Subcutaneous abdominal adipose tissue (tissue), 5 donors: Measurements from ENCODE around the gene PKP3.
"Not testable (repeated sequence)": the region's sequence is repeated elsewhere in the genome, so short reads cannot be mapped to it uniquely, and the experiment has no call there.

Source experiments
- H3K27ac ChIP-seq: one replicate; pipeline ENCODE4 v1.7.0; 2013; ENCODE audit warnings: low read depth, mild to moderate bottlenecking, inconsistent platforms, low read length, moderate library complexity
- H3K27me3 ChIP-seq, 5 donors: one replicate each; pipeline ENCODE4 v1.7.0; 2013; ENCODE audit warnings: low read length in 5 of 5, inconsistent platforms in 1 of 5; ENCODE audit not compliant: control insufficient read depth in 5 of 5, insufficient read depth in 4 of 5
- H3K36me3 ChIP-seq, 5 donors: one replicate each; pipeline ENCODE4 v1.7.0; 2013; ENCODE audit warnings: low read length in 5 of 5; ENCODE audit not compliant: control insufficient read depth in 5 of 5, insufficient read depth in 5 of 5
- H3K4me1 ChIP-seq, 5 donors: one replicate each; pipeline ENCODE4 v1.7.0; 2013; ENCODE audit warnings: low read length in 5 of 5, mild to moderate bottlenecking in 3 of 5, moderate library complexity in 1 of 5; ENCODE audit not compliant: control insufficient read depth in 5 of 5, insufficient read depth in 5 of 5
- H3K4me3 ChIP-seq, 5 donors: one replicate each; pipeline ENCODE4 v1.7.0; 2013; ENCODE audit warnings: low read length in 5 of 5, low read depth in 1 of 5
- H3K9ac ChIP-seq, 5 donors: one replicate each; pipeline ENCODE4 v1.7.0; 2013; ENCODE audit warnings: low read length in 5 of 5, mild to moderate bottlenecking in 4 of 5, moderate library complexity in 3 of 5
- H3K9me3 ChIP-seq, 5 donors: one replicate each; pipeline ENCODE4 v1.7.0; 2013; ENCODE audit warnings: low read length in 5 of 5; ENCODE audit not compliant: control insufficient read depth in 5 of 5
- donor health status: healthy.
- donor health status: healthy.
- donor health status: healthy.
- donor health status: healthy.
- donor health status: healthy.

The PKP3 gene

DNA sequence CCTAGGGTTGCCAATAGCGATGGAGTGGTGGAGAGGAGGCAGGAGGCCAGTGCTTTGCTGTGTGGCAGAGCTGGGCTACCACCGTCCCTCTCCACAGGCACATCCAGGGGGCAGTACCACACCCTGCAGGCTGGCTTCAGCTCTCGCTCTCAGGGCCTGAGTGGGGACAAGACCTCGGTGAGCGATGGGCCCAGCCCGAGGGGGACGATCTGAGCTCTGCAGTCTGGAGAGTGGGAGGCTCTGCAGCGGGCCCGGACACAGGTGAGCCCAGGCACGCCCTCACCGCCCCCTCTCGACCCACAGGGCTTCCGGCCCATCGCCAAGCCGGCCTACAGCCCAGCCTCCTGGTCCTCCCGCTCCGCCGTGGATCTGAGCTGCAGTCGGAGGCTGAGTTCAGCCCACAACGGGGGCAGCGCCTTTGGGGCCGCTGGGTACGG is 2.5 kb downstream of the PKP3 start:
- Histone ChIP-seq H3K36me3 (no peaks in the 10 kb centered on the region), H3K9ac (no peak overlapping the region), H3K27me3 (peaks cover 3 to 12% (median 6%) of the 10 kb centered on the region in 5 donors), H3K27ac (no peak overlapping the region), H3K4me1 (peaks cover 0 to 25% (median 16%) of the 10 kb centered on the region in 5 donors), H3K9me3 (no peaks in the 10 kb centered on the region), H3K4me3 (peak overlapping the region in 4 of 5 donors; percentile 17 to 50 (median 37))

DNA sequence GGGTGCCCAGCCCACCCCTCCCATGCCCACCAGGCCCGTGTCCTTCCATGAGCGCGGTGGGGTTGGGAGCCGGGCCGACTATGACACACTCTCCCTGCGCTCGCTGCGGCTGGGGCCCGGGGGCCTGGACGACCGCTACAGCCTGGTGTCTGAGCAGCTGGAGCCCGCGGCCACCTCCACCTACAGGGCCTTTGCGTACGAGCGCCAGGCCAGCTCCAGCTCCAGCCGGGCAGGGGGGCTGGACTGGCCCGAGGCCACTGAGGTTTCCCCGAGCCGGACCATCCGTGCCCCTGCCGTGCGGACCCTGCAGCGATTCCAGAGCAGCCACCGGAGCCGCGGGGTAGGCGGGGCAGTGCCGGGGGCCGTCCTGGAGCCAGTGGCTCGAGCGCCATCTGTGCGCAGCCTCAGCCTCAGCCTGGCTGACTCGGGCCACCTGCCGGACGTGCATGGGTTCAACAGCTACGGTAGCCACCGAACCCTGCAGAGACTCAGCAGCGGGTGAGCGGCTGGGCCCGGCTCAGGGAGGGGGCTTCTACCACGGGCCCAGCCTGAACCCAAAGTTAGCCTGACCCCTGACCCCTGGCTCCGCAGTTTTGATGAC is 3.0 kb downstream of the PKP3 start:
- Histone ChIP-seq H3K9me3 (no peaks in the 10 kb centered on the region), H3K27me3 (peaks cover 0 to 12% (median 4%) of the 10 kb centered on the region in 5 donors), H3K27ac (no peak overlapping the region), H3K36me3 (no peaks in the 10 kb centered on the region), H3K4me3 (peak overlapping the region in 4 of 5 donors; percentile 17 to 50 (median 37)), H3K9ac (peak overlapping the region in 1 of 5 donors; percentile 28), H3K4me1 (peaks cover 0 to 25% (median 16%) of the 10 kb centered on the region in 5 donors)

DNA sequence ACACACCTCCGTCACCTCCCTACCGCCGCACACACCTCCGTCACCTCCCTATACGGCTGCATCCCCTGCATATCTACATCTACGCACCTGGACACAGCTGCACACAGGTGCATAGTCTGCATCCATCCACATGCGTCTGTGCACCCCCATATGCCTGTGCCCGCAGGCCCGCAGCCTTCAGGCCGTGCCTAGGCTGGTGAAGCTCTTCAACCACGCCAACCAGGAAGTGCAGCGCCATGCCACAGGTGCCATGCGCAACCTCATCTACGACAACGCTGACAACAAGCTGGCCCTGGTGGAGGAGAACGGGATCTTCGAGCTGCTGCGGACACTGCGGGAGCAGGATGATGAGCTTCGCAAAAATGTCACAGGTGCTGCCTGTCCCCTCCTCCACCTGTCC is 4.8 kb downstream of the PKP3 start:
- H3K27me3 ChIP-seq, result peaks cover 0 to 12% (median 3%) of the 10 kb centered on the region in 5 donors
- H3K4me3 ChIP-seq, result no peak overlapping the region
- H3K9ac ChIP-seq, result no peak overlapping the region
- peaks cover 0 to 23% (median 16%) of the 10 kb centered on the region in 5 donors for H3K4me1 ChIP-seq
- H3K36me3 ChIP-seq, result no peaks in the 10 kb centered on the region
- no peaks in the 10 kb centered on the region for H3K9me3 ChIP-seq
- no peak overlapping the region for H3K27ac ChIP-seq

DNA sequence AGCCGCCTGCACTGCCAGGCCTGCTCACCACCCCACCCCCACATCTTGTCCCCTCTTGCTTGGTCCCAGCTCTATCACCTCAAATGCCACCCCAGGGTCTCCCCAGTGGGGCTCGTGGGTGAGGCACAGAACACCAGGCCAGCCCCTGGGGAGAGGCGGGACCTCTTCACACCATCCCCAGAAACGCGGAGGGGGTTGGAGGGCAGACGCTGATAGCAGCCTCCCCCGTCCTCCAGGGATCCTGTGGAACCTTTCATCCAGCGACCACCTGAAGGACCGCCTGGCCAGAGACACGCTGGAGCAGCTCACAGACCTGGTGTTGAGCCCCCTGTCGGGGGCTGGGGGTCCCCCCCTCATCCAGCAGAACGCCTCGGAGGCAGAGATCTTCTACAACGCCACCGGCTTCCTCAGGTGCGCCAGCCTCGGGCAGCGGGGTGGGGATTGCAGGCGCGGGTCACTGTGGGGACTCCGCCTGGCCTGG is 5.8 kb downstream of the PKP3 start:
- Histone ChIP-seq H3K4me3 (no peak overlapping the region), H3K27ac (no peak overlapping the region), H3K27me3 (peaks cover 0 to 12% (median 3%) of the 10 kb centered on the region in 5 donors), H3K4me1 (peaks cover 0 to 14% (median 10%) of the 10 kb centered on the region in 5 donors), H3K9me3 (no peaks in the 10 kb centered on the region), H3K36me3 (no peaks in the 10 kb centered on the region), H3K9ac (no peak overlapping the region)

DNA sequence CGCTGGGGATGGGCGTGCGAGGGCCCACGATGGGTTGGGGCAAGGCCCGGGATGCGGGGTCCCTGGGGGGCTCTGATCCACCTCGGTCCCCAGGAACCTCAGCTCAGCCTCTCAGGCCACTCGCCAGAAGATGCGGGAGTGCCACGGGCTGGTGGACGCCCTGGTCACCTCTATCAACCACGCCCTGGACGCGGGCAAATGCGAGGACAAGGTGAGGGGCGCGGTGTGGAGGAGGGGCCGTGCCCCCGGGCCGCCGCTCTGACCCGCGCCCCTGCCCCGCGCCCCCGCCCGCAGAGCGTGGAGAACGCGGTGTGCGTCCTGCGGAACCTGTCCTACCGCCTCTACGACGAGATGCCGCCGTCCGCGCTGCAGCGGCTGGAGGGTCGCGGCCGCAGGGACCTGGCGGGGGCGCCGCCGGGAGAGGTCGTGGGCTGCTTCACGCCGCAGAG is 6.3 kb downstream of the PKP3 start:
- H3K36me3 ChIP-seq, result no peaks in the 10 kb centered on the region
- H3K4me3 ChIP-seq, result no peak overlapping the region
- H3K9ac ChIP-seq, result no peak overlapping the region
- H3K9me3 ChIP-seq, result no peaks in the 10 kb centered on the region
- no peak overlapping the region for H3K27ac ChIP-seq
- peaks cover 0 to 8% (median under 1%) of the 10 kb centered on the region in 5 donors for H3K27me3 ChIP-seq
- peaks cover 0 to 15% (median 10%) of the 10 kb centered on the region in 5 donors for H3K4me1 ChIP-seq

DNA sequence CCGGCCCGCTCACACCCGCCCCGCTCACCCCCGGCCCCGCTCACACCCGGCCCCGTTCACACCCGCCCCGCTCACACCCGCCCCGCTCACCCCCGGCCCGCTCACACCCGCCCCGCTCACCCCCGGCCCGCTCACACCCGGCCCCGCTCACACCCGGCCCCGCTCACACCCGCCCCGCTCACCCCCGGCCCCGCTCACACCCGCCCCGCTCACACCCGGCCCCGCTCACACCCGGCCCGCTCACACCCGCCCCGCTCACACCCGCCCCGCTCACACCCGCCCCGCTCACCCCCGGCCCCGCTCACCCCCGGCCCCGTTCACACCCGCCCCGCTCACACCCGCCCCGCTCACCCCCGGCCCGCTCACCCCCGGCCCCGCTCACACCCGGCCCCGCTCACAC is 7.2 kb downstream of the PKP3 start:
- H3K27me3 ChIP-seq, H3K27ac ChIP-seq, H3K9ac ChIP-seq, H3K4me3 ChIP-seq, H3K36me3 ChIP-seq, H3K9me3 ChIP-seq: not testable (repeated sequence)
- peaks cover 2 to 24% (median 20%) of the 10 kb centered on the region in 5 donors for H3K4me1 ChIP-seq

DNA sequence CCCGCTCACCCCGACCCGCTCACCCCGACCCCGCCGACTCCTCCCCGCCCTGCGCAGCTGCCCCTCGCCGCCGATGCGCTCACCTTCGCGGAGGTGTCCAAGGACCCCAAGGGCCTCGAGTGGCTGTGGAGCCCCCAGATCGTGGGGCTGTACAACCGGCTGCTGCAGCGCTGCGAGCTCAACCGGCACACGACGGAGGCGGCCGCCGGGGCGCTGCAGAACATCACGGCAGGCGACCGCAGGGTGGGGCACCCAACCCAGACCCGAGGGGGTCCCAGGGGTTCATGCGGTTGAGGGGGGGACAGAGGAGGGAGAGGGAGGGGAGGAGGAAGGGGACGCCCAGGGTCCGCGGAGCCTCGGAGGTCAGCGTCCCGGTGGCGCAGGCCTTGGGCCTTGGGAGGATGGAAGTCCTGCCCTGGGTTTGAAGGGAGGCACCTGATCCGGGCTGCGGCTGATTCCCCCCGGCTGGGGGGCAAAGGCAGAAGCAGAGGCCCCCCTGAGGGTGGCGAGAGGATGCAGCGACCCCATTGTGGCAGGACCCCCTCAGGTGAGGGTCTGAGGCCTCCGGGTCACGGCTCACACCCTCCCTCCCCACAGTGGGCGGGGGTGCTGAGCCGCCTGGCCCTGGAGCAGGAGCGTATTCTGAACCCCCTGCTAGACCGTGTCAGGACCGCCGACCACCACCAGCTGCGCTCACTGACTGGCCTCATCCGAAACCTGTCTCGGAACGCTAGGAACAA is 9.2 kb downstream of the PKP3 start:
- Histone ChIP-seq H3K36me3 (no peaks in the 10 kb centered on the region), H3K27ac (no peak overlapping the region), H3K4me3 (no peak overlapping the region), H3K9me3 (no peaks in the 10 kb centered on the region), H3K27me3 (no peaks in the 10 kb centered on the region), H3K4me1 (peaks cover 2 to 23% (median 19%) of the 10 kb centered on the region in 5 donors), H3K9ac (no peak overlapping the region)

GRCh38 chr11:403761-404431 is 9.9 kb downstream of the PKP3 start:
- Histone ChIP-seq H3K9me3 (no peaks in the 10 kb centered on the region), H3K36me3 (no peaks in the 10 kb centered on the region), H3K9ac (no peak overlapping the region), H3K4me1 (peaks cover 2 to 23% (median 19%) of the 10 kb centered on the region in 5 donors), H3K27ac (no peak overlapping the region), H3K27me3 (no peaks in the 10 kb centered on the region), H3K4me3 (no peak overlapping the region)

DNA sequence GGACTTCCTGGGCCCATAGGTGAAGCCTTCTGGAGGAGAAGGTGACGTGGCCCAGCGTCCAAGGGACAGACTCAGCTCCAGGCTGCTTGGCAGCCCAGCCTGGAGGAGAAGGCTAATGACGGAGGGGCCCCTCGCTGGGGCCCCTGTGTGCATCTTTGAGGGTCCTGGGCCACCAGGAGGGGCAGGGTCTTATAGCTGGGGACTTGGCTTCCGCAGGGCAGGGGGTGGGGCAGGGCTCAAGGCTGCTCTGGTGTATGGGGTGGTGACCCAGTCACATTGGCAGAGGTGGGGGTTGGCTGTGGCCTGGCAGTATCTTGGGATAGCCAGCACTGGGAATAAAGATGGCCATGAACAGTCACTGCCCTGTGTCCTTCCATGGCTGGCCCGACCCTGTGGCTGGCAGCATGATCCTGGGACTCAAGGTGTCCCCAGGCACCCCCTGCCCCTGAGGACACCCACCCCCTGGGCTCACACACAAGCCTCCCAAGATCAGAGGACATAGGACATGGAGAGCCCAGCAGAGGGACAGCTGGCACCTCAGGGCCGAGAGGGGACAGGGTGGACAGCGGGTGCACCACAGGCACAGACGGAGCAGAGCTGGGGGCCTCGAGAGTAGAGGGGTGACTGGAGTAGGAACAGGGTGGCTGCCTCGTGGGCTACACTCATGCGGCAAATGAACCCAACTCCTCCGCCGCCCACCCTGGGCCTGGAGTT is 10.7 kb downstream of the PKP3 start:
- Histone ChIP-seq H3K9me3 (no peaks in the 10 kb centered on the region), H3K4me1 (peaks cover 2 to 24% (median 19%) of the 10 kb centered on the region in 5 donors), H3K36me3 (no peaks in the 10 kb centered on the region), H3K9ac (peak overlapping the region in 1 of 5 donors; percentile 47), H3K27ac (no peak overlapping the region), H3K27me3 (no peaks in the 10 kb centered on the region), H3K4me3 (no peak overlapping the region)
